Endothelial cell of umbilical vein (primary cell): ENCODE measurements around the gene RBM22. TPM values are rescaled to one million over a fixed set of nuclear protein-coding genes. Genes with fewer than 3 reads are reported as not detected.

Experiments used
- BruUV-seq: library from RNA; stranded (reverse); fragments of 400-500 nt; replicated peaks from 2 replicates; lab custom pipeline; 2021; lab: Mats Ljungman, UMichigan
- CTCF ChIA-PET: fragments of 300-600, 350-600 bp; sonication (Branson Sonifier 250); formaldehyde crosslinking; loops from one replicate; lab custom pipeline; 2021; ENCODE audit warnings: antibody characterized with exemption, inconsistent platforms; lab: Charles Lee
- POLR2A ChIA-PET: fragments of 300-600, 350-600 bp; sonication (Branson Sonifier 250); formaldehyde crosslinking; loops from one replicate; lab custom pipeline; 2021; ENCODE audit warnings: antibody characterized with exemption, inconsistent platforms; lab: Charles Lee
- DNase-seq: peaks from one replicate; pipeline ENCODE4 v3.0.0-alpha.2; 2011; ENCODE audit warnings: low read depth, low spot score
- FAIRE-seq: peaks from 2 replicates; lab custom pipeline; 2011; peaks lifted over from hg19 to GRCh38; lab: Jason Lieb, UNC
- H2AFZ ChIP-seq: 2 replicates; pipeline ENCODE4 v1.6.0; 2012; ENCODE audit warnings: low read depth, low read length, control low read depth, inconsistent platforms
- H3K27ac ChIP-seq: 2 replicates; pipeline ENCODE4 v1.5.1; 2011; ENCODE audit warnings: low read depth, mild to moderate bottlenecking, control low read depth, low read length, moderate library complexity; ENCODE audit not compliant: insufficient read depth
- H3K27me3 ChIP-seq, 2 experiments: 2 replicates each; pipeline versions ENCODE4 v1.6.0 to v1.6.1; 2011; ENCODE audit warnings: low read length in 2 of 2, mixed read lengths in 1 of 2; ENCODE audit not compliant: control insufficient read depth in 2 of 2, insufficient read depth in 2 of 2
- H3K36me3 ChIP-seq, 2 experiments: 2 replicates in 1 of 2; 3 replicates in 1 of 2; pipeline ENCODE4 v1.5.1; 2011; ENCODE audit warnings: low read length in 2 of 2, mild to moderate bottlenecking in 1 of 2, moderate library complexity in 1 of 2; ENCODE audit not compliant: control insufficient read depth in 2 of 2, insufficient read depth in 2 of 2; ENCODE audit errors: extremely low read depth in 1 of 2
- H3K4me1 ChIP-seq: 3 replicates; pipeline ENCODE4 v1.5.1; 2011; ENCODE audit warnings: mild to moderate bottlenecking, low read length; ENCODE audit not compliant: control insufficient read depth, insufficient read depth; ENCODE audit errors: extremely low read depth
- H3K4me2 ChIP-seq: 2 replicates; pipeline ENCODE4 v1.6.1; 2011; ENCODE audit warnings: low read length, control low read depth, mixed read lengths; ENCODE audit not compliant: insufficient read depth
- H3K4me3 ChIP-seq, 3 experiments: fragments of 200-600 bp in 1 of 3; sonication (generic), shearing (Covaris generic) in 1 of 3; replicated peaks in 1 of 3; 2 replicates each; pipeline ENCODE4 v1.5.1; 2011 to 2016; ENCODE audit warnings: control low read depth in 3 of 3, low read length in 3 of 3, mild to moderate bottlenecking in 2 of 3, inconsistent platforms in 1 of 3, low read depth in 1 of 3, moderate library complexity in 1 of 3; ENCODE audit not compliant: insufficient read depth in 1 of 3
- H3K79me2 ChIP-seq: 2 replicates; pipeline ENCODE4 v1.6.0; 2012; ENCODE audit warnings: low read length, inconsistent platforms; ENCODE audit not compliant: control insufficient read depth, insufficient read depth
- H3K9ac ChIP-seq: replicated peaks from 2 replicates; pipeline ENCODE3; 2011; ENCODE audit warnings: low read length, control low read depth; ENCODE audit not compliant: insufficient read depth; ENCODE audit errors: extremely low read depth
- H3K9me1 ChIP-seq: replicated peaks from 3 replicates; pipeline ENCODE4 v1.6.0; 2011; ENCODE audit warnings: mild to moderate bottlenecking, low read length; ENCODE audit not compliant: control insufficient read depth, insufficient read depth; ENCODE audit errors: extremely low read depth
- H3K9me3 ChIP-seq: replicated peaks from 2 replicates; pipeline ENCODE4 v1.5.1; 2012; ENCODE audit warnings: low read length, inconsistent platforms; ENCODE audit not compliant: control insufficient read depth, insufficient read depth
- H4K20me1 ChIP-seq: replicated peaks from 2 replicates; pipeline ENCODE3; 2011; ENCODE audit warnings: mild to moderate bottlenecking, low read length; ENCODE audit not compliant: control insufficient read depth, insufficient read depth; ENCODE audit errors: extremely low read depth
- EZH2 ChIP-seq: IDR thresholded peaks from 2 replicates; pipeline ENCODE4 v1.6.1; 2012; ENCODE audit warnings: borderline replicate concordance, low read depth, mild to moderate bottlenecking, moderate library complexity, low read length, inconsistent platforms; ENCODE audit not compliant: severe bottlenecking
- FOS ChIP-seq: IDR thresholded peaks from 2 replicates; pipeline ENCODE4 v1.6.1; 2011; ENCODE audit warnings: mild to moderate bottlenecking, low read length, moderate library complexity, borderline replicate concordance; ENCODE audit not compliant: insufficient read depth
- GATA2 ChIP-seq: IDR thresholded peaks from 2 replicates; pipeline ENCODE4 v1.7.0; 2011; ENCODE audit warnings: low read depth, mild to moderate bottlenecking, moderate library complexity, mixed read lengths, low read length; ENCODE audit not compliant: insufficient read length, insufficient read depth
- JUN ChIP-seq: IDR thresholded peaks from 2 replicates; pipeline ENCODE4 v1.6.1; 2011; ENCODE audit warnings: borderline replicate concordance, low read depth; ENCODE audit not compliant: insufficient read length, insufficient read depth
- POLR2A ChIP-seq: IDR thresholded peaks from 2 replicates; pipeline ENCODE4 v1.6.1; 2012; ENCODE audit warnings: low read depth, mild to moderate bottlenecking, control low read depth, low read length
- POLR2AphosphoS5 ChIP-seq: IDR thresholded peaks from 2 replicates; pipeline ENCODE4 v1.6.1; 2012; ENCODE audit warnings: low read depth, mild to moderate bottlenecking, control low read depth, low read length, moderate library complexity; ENCODE audit not compliant: insufficient read depth
- dilution Hi-C: fragments of 300-500 bp; cut with MboI; formaldehyde crosslinking; loops from one replicate; pipeline ENCODE4 v1.15.0; 2019; ENCODE audit warnings: low sequenced_read_pairs; ENCODE audit not compliant: extremely low pct_ligation_motif_present
- intact Hi-C: fragments of 100-400 bp; cut with micrococcal nuclease; formaldehyde crosslinking; loops from one replicate; pipeline ENCODE4 v1.10.0; 2022
- polyA plus RNA-seq, 4 experiments: library from polyadenylated mRNA; depleted of rRNA in 3 of 4; stranded (reverse) in 3 of 4; unstranded in 1 of 4; fragments of >200 nt; gene quantifications; 2 replicates each; pipeline versions ENCODE4 v1.2.1 to v1.2.3, GENCODE V29; 2011 to 2012; ENCODE audit warnings: missing spikeins in 1 of 4
- total RNA-seq: library from RNA; stranded (reverse); gene quantifications from 2 replicates; pipeline ENCODE4 v1.2.3, GENCODE V29; 2021
- TF ChIP-seq, protein P1 (sequence below), 2 donors: IDR thresholded peaks; 1 replicate in 1 of 2; 2 replicates in 1 of 2; pipeline ENCODE4 v1.5.1; 2011; ENCODE audit warnings: low read length in 2 of 2, mild to moderate bottlenecking in 2 of 2, moderate library complexity in 2 of 2, control low read depth in 1 of 2, inconsistent platforms in 1 of 2, low read depth in 1 of 2; ENCODE audit not compliant: insufficient read depth in 1 of 2; ENCODE audit errors: extremely low read depth in 1 of 2

Gene RBM22
- total and polyA plus RNA-seq, 2 donors (not counting 3 experiments of a cell fraction or from before 2014, with no cell fraction given): 41.8 to 51.2 TPM

DNA sequence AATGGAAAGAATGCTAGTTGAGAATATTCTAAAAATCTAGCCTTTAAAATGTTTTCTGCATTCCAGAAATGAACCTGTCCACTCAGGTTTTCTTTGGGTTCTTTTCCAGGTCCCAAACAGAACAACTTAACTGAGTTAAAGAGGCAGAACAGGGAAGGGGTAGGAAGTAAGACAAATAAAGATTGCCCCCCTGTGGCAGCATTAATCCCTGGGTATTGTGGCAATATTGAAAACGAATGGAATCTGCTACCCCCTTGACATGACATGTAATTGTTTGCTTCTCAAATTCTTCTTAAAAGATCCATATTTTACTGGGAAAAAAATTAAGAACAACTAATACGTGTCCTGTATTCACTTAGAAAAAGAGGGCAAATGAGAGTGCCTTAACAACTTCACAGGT lies 9.3 kb upstream of the RBM22 start:
- no peaks in the 10 kb centered on the region for H4K20me1 ChIP-seq
- ChIA-PET CTCF (no interaction called here), POLR2A (no interaction called here)
- no peaks in the 10 kb centered on the region for H3K9me1 ChIP-seq
- peaks cover 10% of the 10 kb centered on the region for H3K4me1 ChIP-seq
- H2AFZ ChIP-seq: no peak overlapping the region
- H3K9me3 ChIP-seq: no peaks in the 10 kb centered on the region
- H3K27me3 ChIP-seq: no peaks in the 10 kb centered on the region
- DNase-seq (peak; percentile 36), FAIRE-seq (no peak)
- H3K27ac ChIP-seq: no peak overlapping the region
- intact Hi-C loops: loop anchor here (1.0 kb wide), 1 partner anchor 149 kb away; no protein-coding TSS in a partner anchor
- H3K79me2 ChIP-seq: no peaks in the 10 kb centered on the region
- H3K9ac ChIP-seq: no peak overlapping the region
- TF ChIP-seq POLR2A: no peak
- TF ChIP-seq, protein P1, sequence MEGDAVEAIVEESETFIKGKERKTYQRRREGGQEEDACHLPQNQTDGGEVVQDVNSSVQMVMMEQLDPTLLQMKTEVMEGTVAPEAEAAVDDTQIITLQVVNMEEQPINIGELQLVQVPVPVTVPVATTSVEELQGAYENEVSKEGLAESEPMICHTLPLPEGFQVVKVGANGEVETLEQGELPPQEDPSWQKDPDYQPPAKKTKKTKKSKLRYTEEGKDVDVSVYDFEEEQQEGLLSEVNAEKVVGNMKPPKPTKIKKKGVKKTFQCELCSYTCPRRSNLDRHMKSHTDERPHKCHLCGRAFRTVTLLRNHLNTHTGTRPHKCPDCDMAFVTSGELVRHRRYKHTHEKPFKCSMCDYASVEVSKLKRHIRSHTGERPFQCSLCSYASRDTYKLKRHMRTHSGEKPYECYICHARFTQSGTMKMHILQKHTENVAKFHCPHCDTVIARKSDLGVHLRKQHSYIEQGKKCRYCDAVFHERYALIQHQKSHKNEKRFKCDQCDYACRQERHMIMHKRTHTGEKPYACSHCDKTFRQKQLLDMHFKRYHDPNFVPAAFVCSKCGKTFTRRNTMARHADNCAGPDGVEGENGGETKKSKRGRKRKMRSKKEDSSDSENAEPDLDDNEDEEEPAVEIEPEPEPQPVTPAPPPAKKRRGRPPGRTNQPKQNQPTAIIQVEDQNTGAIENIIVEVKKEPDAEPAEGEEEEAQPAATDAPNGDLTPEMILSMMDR (IDR thresholded peaks at IDR 0.05; ENCODE audit: extremely low read depth in 1 of 2, insufficient read depth in 1 of 2, low read depth in 1 of 2, low read length in 2 of 2): peak; percentile 10 to 29
- BruUV-seq: no TSS peak
- H3K4me2 ChIP-seq: no peak overlapping the region
- H3K4me3 ChIP-seq: no peak overlapping the region
- H3K36me3 ChIP-seq: peaks cover 15 to 22% of the 10 kb centered on the region in 2 experiments
- dilution Hi-C loops: no loop called here

DNA sequence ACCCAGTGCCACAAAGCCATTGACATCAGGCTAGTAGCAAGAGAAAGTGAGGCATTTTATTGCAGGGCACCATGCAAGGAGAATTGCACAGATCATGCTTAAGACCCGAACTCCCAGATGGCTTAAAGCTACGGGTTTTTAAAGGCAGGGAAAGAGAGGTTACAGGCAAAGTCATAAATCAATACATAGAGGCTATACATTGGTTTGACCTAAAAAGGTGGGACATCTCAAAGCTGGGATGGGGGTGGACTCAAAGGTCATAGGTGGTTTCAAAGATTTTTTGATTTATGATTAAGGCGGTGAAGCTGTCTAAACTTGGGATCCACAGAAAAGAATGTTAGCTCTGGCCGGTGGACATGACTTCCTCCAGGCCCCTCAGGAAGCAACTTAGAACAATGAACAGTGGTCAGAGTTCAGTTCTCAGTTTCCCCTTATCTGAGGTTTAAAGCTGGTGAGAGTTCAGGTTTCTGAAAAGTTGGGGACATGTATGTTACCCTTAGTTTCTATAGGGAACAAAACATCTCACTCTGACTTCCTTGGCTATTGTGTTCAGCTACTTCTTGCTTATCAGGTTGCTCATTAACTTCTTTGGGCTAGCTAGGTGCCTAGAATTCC lies 6.0 kb upstream of the RBM22 start:
- DNase-seq (peak; percentile 80), FAIRE-seq (peak; percentile 67)
- H3K79me2 ChIP-seq: no peaks in the 10 kb centered on the region
- peaks cover 7 to 16% of the 10 kb centered on the region in 2 experiments for H3K36me3 ChIP-seq
- BruUV-seq: no TSS peak
- ChIA-PET CTCF (interaction anchor here (0.9 to 1.2 kb wide), 4 partner anchors 72 to 147 kb away, joined by 3 to 4 read pairs (median 4); partner anchors contain the start of gene SMIM3), POLR2A (no interaction called here)
- no peak for TF ChIP-seq GATA2
- TF ChIP-seq POLR2AphosphoS5: no peak
- TF ChIP-seq JUN: no peak
- TF ChIP-seq EZH2: no peak
- TF ChIP-seq POLR2A: no peak
- no peak for TF ChIP-seq FOS
- no peaks in the 10 kb centered on the region for H4K20me1 ChIP-seq
- H3K9ac ChIP-seq: no peak overlapping the region
- H3K27ac ChIP-seq: no peak overlapping the region
- H2AFZ ChIP-seq: no peak overlapping the region
- H3K27me3 ChIP-seq: peaks cover 3 to 6% of the 10 kb centered on the region in 2 experiments
- H3K9me1 ChIP-seq: no peaks in the 10 kb centered on the region
- no peak overlapping the region for H3K4me3 ChIP-seq
- H3K4me1 ChIP-seq: peaks cover 10% of the 10 kb centered on the region
- dilution Hi-C loops: no loop called here
- H3K9me3 ChIP-seq: no peaks in the 10 kb centered on the region
- intact Hi-C loops: no loop called here
- no peak overlapping the region for H3K4me2 ChIP-seq
